Epithelial cell of esophagus (primary cell): Measurements from ENCODE around the gene ARHGEF7.
"Not testable (repeated sequence)": the region's sequence is repeated elsewhere in the genome, so short reads cannot be mapped to it uniquely, and the experiment has no call there.

Experiments used
- DNase-seq: peaks from one replicate; pipeline ENCODE4 v3.0.0; 2010; ENCODE audit warnings: low read depth
- H3K4me3 ChIP-seq: 2 replicates; pipeline ENCODE4 v1.5.1; 2011; ENCODE audit warnings: mild to moderate bottlenecking, low read length, control low read depth
- TF ChIP-seq, protein P1 (sequence below): IDR thresholded peaks from 2 replicates; pipeline ENCODE4 v1.5.1; 2011; ENCODE audit warnings: low read depth, mild to moderate bottlenecking, low read length, control low read depth, inconsistent platforms; ENCODE audit not compliant: insufficient read depth; ENCODE audit errors: missing control alignments

Gene ARHGEF7

GRCh38 chr13:111115061-111115964 is at the start of gene ARHGEF7:
ARHGEF7 (plus strand) TSS chr13:111115310; CDS start chr13:111115527, 217 bp downstream.
- peak within 1 kb of the TSS; percentile 44 for H3K4me3 ChIP-seq
- TF ChIP-seq, protein P1, sequence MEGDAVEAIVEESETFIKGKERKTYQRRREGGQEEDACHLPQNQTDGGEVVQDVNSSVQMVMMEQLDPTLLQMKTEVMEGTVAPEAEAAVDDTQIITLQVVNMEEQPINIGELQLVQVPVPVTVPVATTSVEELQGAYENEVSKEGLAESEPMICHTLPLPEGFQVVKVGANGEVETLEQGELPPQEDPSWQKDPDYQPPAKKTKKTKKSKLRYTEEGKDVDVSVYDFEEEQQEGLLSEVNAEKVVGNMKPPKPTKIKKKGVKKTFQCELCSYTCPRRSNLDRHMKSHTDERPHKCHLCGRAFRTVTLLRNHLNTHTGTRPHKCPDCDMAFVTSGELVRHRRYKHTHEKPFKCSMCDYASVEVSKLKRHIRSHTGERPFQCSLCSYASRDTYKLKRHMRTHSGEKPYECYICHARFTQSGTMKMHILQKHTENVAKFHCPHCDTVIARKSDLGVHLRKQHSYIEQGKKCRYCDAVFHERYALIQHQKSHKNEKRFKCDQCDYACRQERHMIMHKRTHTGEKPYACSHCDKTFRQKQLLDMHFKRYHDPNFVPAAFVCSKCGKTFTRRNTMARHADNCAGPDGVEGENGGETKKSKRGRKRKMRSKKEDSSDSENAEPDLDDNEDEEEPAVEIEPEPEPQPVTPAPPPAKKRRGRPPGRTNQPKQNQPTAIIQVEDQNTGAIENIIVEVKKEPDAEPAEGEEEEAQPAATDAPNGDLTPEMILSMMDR: no peak
- peak; percentile 4 for DNase-seq

DNA sequence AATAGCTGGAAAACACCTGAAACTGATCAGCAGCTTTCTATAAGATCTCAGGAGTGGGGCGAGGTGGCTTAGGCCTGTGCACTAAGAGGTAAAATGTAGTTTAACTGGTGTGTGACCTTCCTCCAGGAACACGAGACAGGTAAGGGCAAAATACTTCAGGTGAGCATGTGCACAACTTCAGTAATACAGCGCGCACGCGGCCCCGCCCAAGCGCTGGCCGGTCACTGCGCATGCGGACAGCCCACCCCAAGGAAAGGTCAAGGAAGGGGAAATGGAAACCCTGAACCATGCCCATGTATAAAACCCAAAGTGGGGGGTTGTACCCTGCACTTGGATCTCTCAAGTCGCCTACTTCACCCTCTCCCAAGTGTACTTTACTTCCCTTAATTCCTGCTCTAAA is 49.4 kb upstream of the ARHGEF7 start:
- DNase-seq: no peak
- no peak overlapping the region for H3K4me3 ChIP-seq
- TF ChIP-seq, protein P1: no peak

- H3K4me3 ChIP-seq: no peak overlapping the region
- TF ChIP-seq, protein P1: no peak
- no peak for DNase-seq
These were observed 48.6 kb upstream of the ARHGEF7 start for GRCh38 chr13:111066544-111066943.

GRCh38 chr13:111068009-111068350 is 47.1 kb upstream of the ARHGEF7 start:
- no peak for DNase-seq
- H3K4me3 ChIP-seq: no peak overlapping the region
- TF ChIP-seq, protein P1: no peak

- not testable (repeated sequence) for H3K4me3 ChIP-seq, DNase-seq
These were observed 44.0 kb upstream of the ARHGEF7 start for GRCh38 chr13:111071120-111071519.

GRCh38 chr13:111071526-111071925 is 43.6 kb upstream of the ARHGEF7 start:
- H3K4me3 ChIP-seq, DNase-seq: not testable (repeated sequence)

GRCh38 chr13:111074826-111075225 is 40.3 kb upstream of the ARHGEF7 start:
- no peak for DNase-seq
- TF ChIP-seq, protein P1: no peak
- no peak overlapping the region for H3K4me3 ChIP-seq

DNA sequence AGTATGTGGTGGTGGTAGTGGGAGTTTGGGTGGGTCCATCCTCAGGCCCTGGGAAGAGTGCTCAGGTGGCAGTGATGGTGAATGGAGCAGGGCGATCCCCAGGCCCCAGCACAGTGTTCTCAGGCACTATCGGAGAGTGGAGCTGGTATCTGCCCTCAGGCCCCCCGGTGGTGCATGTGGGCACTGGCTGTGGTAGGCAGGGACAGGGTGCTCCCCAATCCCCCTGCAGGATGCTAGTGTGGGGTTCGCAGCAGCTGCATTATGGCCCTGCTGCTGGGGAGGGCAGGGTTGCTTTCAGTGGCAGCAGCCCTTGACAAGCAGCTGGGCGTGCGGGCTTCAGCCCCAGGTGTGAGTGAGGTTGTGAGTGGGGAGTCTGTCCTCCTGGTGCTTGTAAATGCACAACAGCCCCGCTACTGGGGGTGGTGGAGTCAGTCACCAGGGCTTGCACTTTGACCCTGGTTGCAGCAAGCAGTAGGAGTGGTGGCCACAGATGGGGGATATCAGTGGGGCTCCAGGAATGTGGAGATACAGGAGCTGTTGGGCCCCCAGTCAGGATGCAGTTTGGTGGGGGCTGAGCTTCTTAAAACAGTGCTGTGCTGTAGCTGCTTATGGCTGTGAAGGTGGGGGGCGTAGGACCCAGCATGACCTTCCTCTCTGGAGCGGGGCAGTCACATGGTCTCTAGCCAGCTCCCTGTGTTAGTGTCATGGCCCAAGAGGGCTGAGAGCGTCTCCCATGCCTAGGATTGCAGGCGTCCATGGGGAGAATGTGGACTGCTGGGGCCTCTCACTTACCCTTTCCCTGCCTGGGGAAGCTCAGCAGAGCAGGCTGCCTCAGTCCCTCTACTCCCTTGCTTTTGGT is 38.7 kb upstream of the ARHGEF7 start:
- DNase-seq: no peak
- H3K4me3 ChIP-seq: no peak overlapping the region
- TF ChIP-seq, protein P1: no peak
